Upper lobe of left lung (tissue), 6 donors: ENCODE measurements around the gene SLC25A45. TPM values are rescaled to one million over a fixed set of nuclear protein-coding genes. Genes with fewer than 3 reads are reported as not detected.
A peak's percentile ranks its signal among the peaks of the same experiment; 100 is the strongest.

ENCODE experiments used
- ATAC-seq, 2 donors: fragments of 200-7000 bp; cut with Tn5 transposase; one replicate each; pipeline ENCODE4 v1.9.1; 2022; ENCODE audit warnings: mild to moderate bottlenecking in 2 of 2, moderate library complexity in 2 of 2; ENCODE audit not compliant: low FRiP score in 2 of 2
- DNase-seq, 2 donors: peaks; one replicate each; pipeline ENCODE4 v3.0.0-alpha.2; 2019 to 2020
- H3K27ac ChIP-seq, 4 donors: fragments of 200-600 bp; sonication (generic); one replicate each; pipeline ENCODE4 v1.5.1; 2016 to 2019
- H3K27me3 ChIP-seq, 4 donors: fragments of 200-600 bp; sonication (generic); one replicate each; pipeline ENCODE4 v1.5.1; 2017 to 2019
- H3K36me3 ChIP-seq, 4 donors: fragments of 200-600 bp; sonication (generic); one replicate each; pipeline ENCODE4 v1.5.1; 2016 to 2019
- H3K4me1 ChIP-seq, 4 donors: fragments of 200-600 bp; sonication (generic); one replicate each; pipeline ENCODE4 v1.5.1; 2018 to 2019
- H3K4me3 ChIP-seq, 4 donors: fragments of 200-600 bp; sonication (generic); one replicate each; pipeline ENCODE4 v1.5.1; 2017 to 2019; ENCODE audit warnings: mild to moderate bottlenecking in 2 of 4, moderate library complexity in 1 of 4
- H3K9me3 ChIP-seq, 4 donors: fragments of 200-600 bp; sonication (generic); one replicate each; pipeline ENCODE4 v1.5.1; 2018 to 2019
- CTCF ChIP-seq, 6 experiments: fragments of 450-650 bp in 4 of 6; fragments of 200-600 bp in 2 of 6; sonication (generic) in 2 of 6; IDR thresholded peaks; one replicate each; pipeline ENCODE4 v1.5.1; 2016 to 2019; ENCODE audit warnings: antibody characterized with exemption in 6 of 6
- EP300 ChIP-seq, 4 donors: sonication (generic); formaldehyde crosslinking; IDR thresholded peaks; one replicate each; pipeline ENCODE4 v1.5.1; 2017; ENCODE audit warnings: antibody characterized with exemption in 4 of 4, control low read depth in 2 of 4
- POLR2A ChIP-seq, 4 donors: fragments of 450-650 bp; IDR thresholded peaks; one replicate each; pipeline ENCODE4 v1.5.1; 2016 to 2017; ENCODE audit warnings: antibody characterized with exemption in 4 of 4, mild to moderate bottlenecking in 2 of 4
- POLR2AphosphoS5 ChIP-seq, 2 donors: sonication (generic); formaldehyde crosslinking; IDR thresholded peaks; one replicate each; pipeline ENCODE4 v1.5.1; 2017; ENCODE audit warnings: antibody characterized with exemption in 2 of 2
- WGBS, 2 donors: methylation state at CpG; one replicate each; pipeline ENCODE4 v1.1.5; 2017 to 2018; 5-methylcytosine and 5-hydroxymethylcytosine counted together
- total RNA-seq, 6 donors: library from RNA; depleted of rRNA in 4 of 6; stranded (reverse); fragments of >200 nt in 4 of 6; gene quantifications; one replicate each; pipeline versions ENCODE4 v1.1.0 to v1.2.1, GENCODE V29; 2016 to 2021
- donor health status: DM: no; HTN: no; CAD: no; lungs with moderate emphysema.
- donor health status: DM: no; HTN: yes; CAD: no; lungs with severe emphysema.

Gene SLC25A45
- total RNA-seq, 6 donors from 2014 or later = 5.5 to 40.8 (median 19.4) TPM

- peaks cover 11 to 22% (median 15%) of the 10 kb centered on the region in 4 donors for H3K4me1 ChIP-seq
- WGBS, 2 donors = 8% methylated on average over 13 of the region's 13 CpGs
- DNase-seq (peak in 1 of 2 donors; percentile 90), ATAC-seq (peak; percentile 64 to 74)
- peak overlapping the region in 1 of 4 donors; percentile 52 for H3K27ac ChIP-seq
- no peaks in the 10 kb centered on the region for H3K36me3 ChIP-seq
- H3K27me3 ChIP-seq = no peaks in the 10 kb centered on the region
- H3K4me3 ChIP-seq = no peak overlapping the region
- no peaks in the 10 kb centered on the region for H3K9me3 ChIP-seq
- peak; percentile 67 to 79 (median 73) for TF ChIP-seq CTCF (IDR thresholded peaks at IDR 0.05)
- TF ChIP-seq POLR2A (IDR thresholded peaks at IDR 0.05) = no peak
- TF ChIP-seq POLR2AphosphoS5 (IDR thresholded peaks at IDR 0.05) = peak in 1 of 2 donors; percentile 44
- no peak for TF ChIP-seq EP300 (IDR thresholded peaks at IDR 0.05)
Observed at GRCh38 chr11:65329944-65330403, 52.5 kb downstream of the SLC25A45 start.

- 44 to 46% methylated on average over 2 of the region's 2 CpGs for WGBS, 2 donors
- H3K27ac ChIP-seq = peak overlapping the region in 1 of 4 donors; percentile 52
- no peak for DNase-seq
Observed at GRCh38 chr11:65329478-65329877, 53.0 kb downstream of the SLC25A45 start.

GRCh38 chr11:65327021-65327420 is 55.4 kb downstream of the SLC25A45 start:
- no peaks in the 10 kb centered on the region for H3K9me3 ChIP-seq
- H3K36me3 ChIP-seq = peaks cover 0 to 14% (median 8%) of the 10 kb centered on the region in 4 donors
- H3K27me3 ChIP-seq = no peaks in the 10 kb centered on the region
- H3K4me1 ChIP-seq = peaks cover 4 to 21% (median 12%) of the 10 kb centered on the region in 4 donors
- TF ChIP-seq EP300 (IDR thresholded peaks at IDR 0.05) = no peak
- TF ChIP-seq CTCF (IDR thresholded peaks at IDR 0.05) = no peak
- no peak for TF ChIP-seq POLR2AphosphoS5 (IDR thresholded peaks at IDR 0.05)
- no peak for TF ChIP-seq POLR2A (IDR thresholded peaks at IDR 0.05)
- ATAC-seq (no peak), DNase-seq (no peak)
- no peak overlapping the region for H3K4me3 ChIP-seq
- H3K27ac ChIP-seq = no peak overlapping the region
- 84 to 85% methylated on average over 8 of the region's 8 CpGs for WGBS, 2 donors

More at GRCh38 chr11:65329478-65329877, 53.0 kb downstream of the SLC25A45 start:
- no peaks in the 10 kb centered on the region for H3K27me3 ChIP-seq
- no peaks in the 10 kb centered on the region for H3K9me3 ChIP-seq
- TF ChIP-seq POLR2A (IDR thresholded peaks at IDR 0.05) (no peak), POLR2AphosphoS5 (IDR thresholded peaks at IDR 0.05) (no peak), EP300 (IDR thresholded peaks at IDR 0.05) (no peak), CTCF (IDR thresholded peaks at IDR 0.05) (no peak)
- ATAC-seq = no peak
- no peak overlapping the region for H3K4me3 ChIP-seq
- H3K36me3 ChIP-seq = no peaks in the 10 kb centered on the region
- H3K4me1 ChIP-seq = peaks cover 6 to 17% (median 10%) of the 10 kb centered on the region in 4 donors

GRCh38 chr11:65325435-65325834 is 57.0 kb downstream of the SLC25A45 start:
- Histone ChIP-seq H3K27me3 (no peaks in the 10 kb centered on the region), H3K4me1 (peaks cover 4 to 36% (median 21%) of the 10 kb centered on the region in 4 donors), H3K36me3 (peaks cover 4 to 30% (median 23%) of the 10 kb centered on the region in 4 donors), H3K9me3 (no peaks in the 10 kb centered on the region), H3K27ac (no peak overlapping the region), H3K4me3 (no peak overlapping the region)
- TF ChIP-seq POLR2A (IDR thresholded peaks at IDR 0.05) (no peak), CTCF (IDR thresholded peaks at IDR 0.05) (no peak), EP300 (IDR thresholded peaks at IDR 0.05) (no peak), POLR2AphosphoS5 (IDR thresholded peaks at IDR 0.05) (no peak)
- ATAC-seq = no peak
- WGBS, 2 donors = 87 to 88% methylated on average over 4 of the region's 4 CpGs
- DNase-seq = no peak

Other genes starting within 250 kb of the SLC25A45 start
- gene SYVN1, start 248.1 kb downstream of the SLC25A45 start, total RNA-seq = 10 to 100 TPM; 31.1 to 70.6 (median 50.0) TPM
- gene SPDYC, start 212.4 kb downstream of the SLC25A45 start, total RNA-seq = not detected
- 100 to 1,000 TPM; 152 to 327 (median 235) TPM for gene CAPN1, start 200.7 kb downstream of the SLC25A45 start, total RNA-seq
- 10 to 100 TPM in 3 of 6 donors, 1 to 10 TPM in 3; 6.0 to 19.9 (median 8.7) TPM for gene POLA2, start 120.7 kb downstream of the SLC25A45 start, total RNA-seq
- gene CDC42EP2, start 67.8 kb downstream of the SLC25A45 start, total RNA-seq = 10 to 100 TPM in 5 of 6 donors, 1 to 10 TPM in 1; 7.7 to 45.2 (median 14.6) TPM
- gene DPF2, start 48.8 kb downstream of the SLC25A45 start, total RNA-seq = 10 to 100 TPM; 32.1 to 68.1 (median 54.7) TPM
- under 1 TPM in 4 of 6 donors, not detected in 2; 0.15 to 0.51 (median 0.35) TPM for gene TIGD3, start 27.9 kb downstream of the SLC25A45 start, total RNA-seq
- gene FRMD8, start 4.0 kb upstream of the SLC25A45 start, total RNA-seq = 10 to 100 TPM; 31.4 to 77.5 (median 45.8) TPM
- gene NEAT1, start 40.2 kb upstream of the SLC25A45 start, total RNA-seq = 1,000 to 10,000 TPM in 3 of 6 donors, 100 to 1,000 TPM in 3; 245 to 3,084 (median 1,019) TPM
- over 10,000 TPM in 5 of 6 donors, 1,000 to 10,000 TPM in 1; 9,697 to 52,390 (median 19,698) TPM for gene MALAT1, start 116.4 kb upstream of the SLC25A45 start, total RNA-seq
- 100 to 1,000 TPM in 1 of 6 donors, 10 to 100 TPM in 5; 64.0 to 120 (median 88.8) TPM for gene SCYL1, start 142.4 kb upstream of the SLC25A45 start, total RNA-seq
- gene LTBP3, start 175.7 kb upstream of the SLC25A45 start, total RNA-seq = 100 to 1,000 TPM in 5 of 6 donors, 10 to 100 TPM in 1; 99.9 to 479 (median 131) TPM
- gene ZNRD2, start 187.8 kb upstream of the SLC25A45 start, total RNA-seq = 10 to 100 TPM; 22.6 to 60.7 (median 39.7) TPM
- 10 to 100 TPM; 27.9 to 65.8 (median 45.3) TPM for gene FAM89B, start 189.9 kb upstream of the SLC25A45 start, total RNA-seq
- gene EHBP1L1, start 193.4 kb upstream of the SLC25A45 start, total RNA-seq = 100 to 1,000 TPM in 4 of 6 donors, 10 to 100 TPM in 2; 70.4 to 220 (median 133) TPM
- gene KCNK7, start 213.2 kb upstream of the SLC25A45 start, total RNA-seq = 1 to 10 TPM in 4 of 6 donors, under 1 TPM in 1, not detected in 1; 0.59 to 3.7 (median 1.7) TPM
- gene MAP3K11, start 231.6 kb upstream of the SLC25A45 start, total RNA-seq = 100 to 1,000 TPM in 4 of 6 donors, 10 to 100 TPM in 2; 52.1 to 132 (median 107) TPM
- 10 to 100 TPM; 26.7 to 63.9 (median 43.9) TPM for gene PCNX3, start 233.1 kb upstream of the SLC25A45 start, total RNA-seq